Small intestine (tissue), 7 donors: ENCODE measurements around the gene IFNG. TPM values are rescaled to one million over a fixed set of nuclear protein-coding genes. Genes with fewer than 3 reads are reported as not detected.
A peak's percentile ranks its signal among the peaks of the same experiment; 100 is the strongest.
"Not testable (repeated sequence)": the region's sequence is repeated elsewhere in the genome, so short reads cannot be mapped to it uniquely, and the experiment has no call there.

Experiments
- DNase-seq, 2 donors: peaks; one replicate each; pipeline versions ENCODE4 v3.0.0 to v3.0.0-alpha.2; 2013
- FAIRE-seq: peaks from 2 replicates; lab custom pipeline; 2012; peaks lifted over from hg19 to GRCh38; lab: Jason Lieb, UNC
- H3K27ac ChIP-seq, 3 donors: one replicate each; pipeline ENCODE4 v1.5.1; 2013; ENCODE audit warnings: low read length in 2 of 3, mild to moderate bottlenecking in 2 of 3, control low read depth in 1 of 3, inconsistent platforms in 1 of 3, low read depth in 1 of 3, moderate library complexity in 1 of 3
- H3K27me3 ChIP-seq, 3 donors: one replicate each; pipeline ENCODE4 v1.6.1; 2013; ENCODE audit warnings: low read length in 3 of 3, inconsistent platforms in 1 of 3; ENCODE audit not compliant: control insufficient read depth in 3 of 3, insufficient read depth in 3 of 3
- H3K36me3 ChIP-seq, 3 donors: one replicate each; pipeline ENCODE4 v1.6.1; 2013; ENCODE audit warnings: low read length in 3 of 3, inconsistent platforms in 1 of 3, low read depth in 1 of 3, mild to moderate bottlenecking in 1 of 3, moderate library complexity in 1 of 3; ENCODE audit not compliant: control insufficient read depth in 3 of 3, insufficient read depth in 2 of 3
- H3K4me1 ChIP-seq, 3 donors: one replicate each; pipeline ENCODE4 v1.6.1; 2013; ENCODE audit warnings: low read length in 2 of 3, inconsistent platforms in 1 of 3, low read depth in 1 of 3, mild to moderate bottlenecking in 1 of 3, moderate library complexity in 1 of 3; ENCODE audit not compliant: control insufficient read depth in 3 of 3, insufficient read depth in 2 of 3
- H3K4me3 ChIP-seq, 3 donors: one replicate each; pipeline ENCODE4 v1.5.1; 2013; ENCODE audit warnings: low read length in 3 of 3, control low read depth in 1 of 3, inconsistent platforms in 1 of 3, low read depth in 1 of 3, mild to moderate bottlenecking in 1 of 3, moderate library complexity in 1 of 3
- H3K9me3 ChIP-seq, 2 donors: one replicate each; pipeline ENCODE4 v1.6.1; 2013; ENCODE audit warnings: low read depth in 1 of 2, low read length in 1 of 2; ENCODE audit not compliant: control insufficient read depth in 2 of 2, insufficient read depth in 1 of 2
- WGBS, 3 donors: extraction: QIAGEN DNeasy Blood & Tissue Kit; methylation state at CpG; one replicate each; pipeline ENCODE4 v1.1.7; 2013; 5-methylcytosine and 5-hydroxymethylcytosine counted together
- polyA plus RNA-seq, 4 donors: library from polyadenylated mRNA; stranded (reverse) in 3 of 4; unstranded in 1 of 4; fragments of 200-250 nt in 3 of 4; fragments of 120-200 nt in 1 of 4; gene quantifications; one replicate each; pipeline versions ENCODE4 v1.2.1 to v1.2.3, GENCODE V29; 2013
- donor health status: healthy with polysubstance abuse.
- donor health status: control.
- donor health status: control.
- donor health status: Bipolar disorder and iron deficiency.
- donor health status: healthy.

IFNG gene
- polyA plus RNA-seq, 4 donors: not detected

GRCh38 chr12:68175557-68176061, 16.1 kb upstream of the IFNG start:
- WGBS, 3 donors: 48 to 59% (median 51%) methylated on average over 4 of the region's 4 CpGs
- Histone ChIP-seq H3K4me1 (no peaks in the 10 kb centered on the region), H3K27me3 (no peaks in the 10 kb centered on the region), H3K27ac (no peak overlapping the region), H3K36me3 (no peaks in the 10 kb centered on the region), H3K9me3 (no peaks in the 10 kb centered on the region), H3K4me3 (no peak overlapping the region)
- DNase-seq (peak in 1 of 2 donors; percentile 36), FAIRE-seq (no peak)

DNA sequence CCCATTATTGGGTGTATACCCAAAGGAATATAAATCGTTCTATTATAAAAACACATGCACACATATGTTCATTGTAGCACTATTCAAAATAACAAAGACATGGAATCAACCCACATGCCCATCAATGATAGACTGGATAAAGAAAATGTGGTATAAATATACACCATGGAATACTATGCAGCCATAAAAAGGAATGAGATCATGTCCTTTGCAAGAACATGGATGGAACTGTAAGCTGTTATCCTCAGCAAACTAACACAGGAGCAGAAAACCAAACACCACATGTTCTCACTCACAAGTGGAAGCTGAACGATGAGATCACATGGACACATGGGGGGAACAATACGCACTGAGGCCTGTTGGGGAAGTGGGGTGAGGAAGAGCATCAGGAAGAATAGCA, 15.2 kb upstream of the IFNG start:
- H3K36me3 ChIP-seq, H3K4me1 ChIP-seq, H3K27ac ChIP-seq, H3K4me3 ChIP-seq, H3K27me3 ChIP-seq, FAIRE-seq, DNase-seq, H3K9me3 ChIP-seq: not testable (repeated sequence)
- 96 to 97% (median 97%) methylated on average over 3 of the region's 3 CpGs for WGBS, 3 donors

- Histone ChIP-seq H3K9me3 (no peaks in the 10 kb centered on the region), H3K36me3 (no peaks in the 10 kb centered on the region), H3K27me3 (no peaks in the 10 kb centered on the region), H3K4me1 (no peaks in the 10 kb centered on the region), H3K4me3 (no peak overlapping the region), H3K27ac (no peak overlapping the region)
- DNase-seq (no peak), FAIRE-seq (no peak)
Observed at GRCh38 chr12:68173792-68174191, 14.3 kb upstream of the IFNG start.

GRCh38 chr12:68170726-68171125, 11.2 kb upstream of the IFNG start:
- 89 to 91% (median 90%) methylated on average over 2 of the region's 2 CpGs for WGBS, 3 donors
- Histone ChIP-seq H3K9me3 (no peaks in the 10 kb centered on the region), H3K4me1 (no peaks in the 10 kb centered on the region), H3K27me3 (no peaks in the 10 kb centered on the region), H3K27ac (no peak overlapping the region), H3K36me3 (no peaks in the 10 kb centered on the region), H3K4me3 (no peak overlapping the region)
- no peak for DNase-seq
- FAIRE-seq: no peak

GRCh38 chr12:68169213-68169889, 9.8 kb upstream of the IFNG start:
- Histone ChIP-seq H3K27ac (no peak overlapping the region), H3K36me3 (no peaks in the 10 kb centered on the region), H3K9me3 (no peaks in the 10 kb centered on the region), H3K4me1 (no peaks in the 10 kb centered on the region), H3K4me3 (no peak overlapping the region), H3K27me3 (no peaks in the 10 kb centered on the region)
- 59 to 88% (median 87%) methylated on average over 1 of the region's 1 CpG for WGBS, 3 donors
- DNase-seq: no peak
- FAIRE-seq: no peak

DNA sequence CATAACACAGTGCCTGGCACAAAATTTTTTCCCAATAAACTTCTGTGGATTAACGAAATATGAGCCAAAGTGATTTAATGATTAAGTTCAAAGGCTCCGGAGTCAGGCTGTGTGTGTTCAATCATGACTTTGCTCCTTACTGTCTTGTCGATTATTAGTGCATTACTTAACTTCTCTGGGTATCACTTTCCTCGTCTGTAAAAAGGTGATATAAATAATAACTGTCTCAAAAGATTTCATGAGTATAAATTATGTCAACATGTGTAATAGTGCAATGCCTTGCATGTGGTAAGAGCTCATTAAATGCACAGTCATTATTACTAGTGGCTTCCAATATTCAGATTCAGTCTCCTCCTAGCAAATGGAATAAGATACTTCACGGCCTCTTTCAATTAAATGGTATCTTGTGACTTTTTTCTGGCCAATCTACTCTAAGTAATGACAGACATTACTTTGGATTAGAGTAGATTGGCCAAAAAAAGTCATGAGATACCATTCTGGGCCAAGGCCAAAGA, 6.8 kb upstream of the IFNG start:
- DNase-seq (no peak), FAIRE-seq (no peak)
- Histone ChIP-seq H3K27ac (no peak overlapping the region), H3K27me3 (no peaks in the 10 kb centered on the region), H3K9me3 (no peaks in the 10 kb centered on the region), H3K36me3 (no peaks in the 10 kb centered on the region), H3K4me3 (no peak overlapping the region), H3K4me1 (no peaks in the 10 kb centered on the region)
- WGBS, 3 donors: 61 to 78% (median 63%) methylated on average over 5 of the region's 5 CpGs

DNA sequence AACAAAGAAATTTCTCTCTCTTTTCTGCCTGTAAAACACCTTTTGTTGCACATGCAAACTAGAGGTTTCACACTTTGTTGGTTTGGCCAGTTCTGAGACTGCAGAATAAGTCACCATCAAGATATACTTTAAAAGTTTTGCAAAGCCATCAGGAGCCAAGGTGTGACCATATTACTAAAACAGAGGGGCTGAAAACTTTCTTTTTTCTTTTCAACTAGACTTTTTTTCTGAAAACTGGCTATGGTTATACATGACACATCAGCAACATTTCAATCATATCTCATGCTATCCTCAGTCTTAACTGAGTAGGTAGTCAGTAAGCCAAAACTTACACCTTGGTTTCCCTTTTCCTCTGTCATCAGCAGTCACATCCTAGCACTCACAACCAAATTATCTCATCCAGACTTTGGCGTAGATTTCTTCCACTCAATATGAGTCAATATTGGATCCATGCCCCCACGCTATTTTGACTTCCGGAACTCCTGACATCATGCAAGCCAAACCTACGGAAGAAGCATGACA, 4.1 kb upstream of the IFNG start:
- FAIRE-seq: no peak
- Histone ChIP-seq H3K27ac (no peak overlapping the region), H3K27me3 (no peaks in the 10 kb centered on the region), H3K4me1 (no peaks in the 10 kb centered on the region), H3K9me3 (no peaks in the 10 kb centered on the region), H3K36me3 (no peaks in the 10 kb centered on the region), H3K4me3 (no peak overlapping the region)
- WGBS, 3 donors: 82 to 84% (median 83%) methylated on average over 4 of the region's 4 CpGs
- no peak for DNase-seq

DNA sequence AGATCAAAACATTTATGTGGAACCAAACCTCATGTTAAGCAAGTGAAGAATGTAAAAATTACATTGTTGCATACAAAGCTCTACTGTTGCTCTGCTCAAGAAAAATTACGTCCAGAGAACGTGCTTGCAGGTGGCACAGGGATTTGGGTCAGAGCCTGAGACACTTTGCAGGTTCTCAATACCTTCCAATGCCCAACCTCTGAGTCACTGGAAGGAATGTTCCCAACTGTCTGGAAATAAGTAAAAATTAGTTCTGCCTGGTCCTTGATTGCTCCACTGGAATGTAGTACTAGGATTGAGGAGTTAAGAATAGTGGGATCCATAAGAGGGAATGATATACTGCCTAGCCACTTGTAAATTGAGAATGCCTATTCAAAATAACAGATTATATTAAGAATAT, 2.8 kb upstream of the IFNG start:
- H3K9me3 ChIP-seq: no peaks in the 10 kb centered on the region
- DNase-seq (no peak), FAIRE-seq (no peak)
- no peak overlapping the region for H3K4me3 ChIP-seq
- H3K27ac ChIP-seq: no peak overlapping the region
- no peaks in the 10 kb centered on the region for H3K27me3 ChIP-seq
- H3K4me1 ChIP-seq: no peaks in the 10 kb centered on the region
- WGBS, 3 donors: 90 to 97% (median 92%) methylated on average over 2 of the region's 2 CpGs
- H3K36me3 ChIP-seq: no peaks in the 10 kb centered on the region
